ENCODE data around the gene LRP1.

Gene LRP1

DNA sequence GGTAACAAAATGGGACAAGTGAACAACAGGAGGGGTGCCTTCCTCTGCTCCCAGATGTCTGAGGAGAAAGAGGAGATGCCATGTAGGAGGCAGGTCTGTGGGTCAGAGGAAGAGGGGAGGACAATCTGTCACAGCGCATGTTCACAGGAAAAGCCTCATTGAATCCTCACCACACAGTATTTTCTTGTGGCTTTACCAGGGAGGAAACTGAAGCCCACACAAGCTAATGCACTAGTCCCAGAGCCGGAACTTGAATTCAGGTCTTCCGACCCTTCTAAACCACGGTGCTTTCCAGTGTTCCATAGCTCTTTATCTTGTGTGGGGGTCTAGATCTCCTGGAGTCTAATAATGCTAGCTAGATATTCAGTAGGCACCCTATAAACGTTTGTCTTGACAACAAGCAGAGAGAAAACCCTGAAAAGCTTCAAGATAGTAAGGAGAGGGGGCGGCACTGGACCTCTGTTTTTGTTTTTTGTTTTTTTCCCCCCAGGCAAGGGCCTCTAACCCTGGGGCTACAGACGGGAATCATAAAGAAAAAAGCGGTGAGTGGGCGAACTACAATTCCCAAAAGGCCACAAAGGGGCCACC, 100.9 kb downstream of the LRP1 start:
- DNase-seq: no peak

DNA sequence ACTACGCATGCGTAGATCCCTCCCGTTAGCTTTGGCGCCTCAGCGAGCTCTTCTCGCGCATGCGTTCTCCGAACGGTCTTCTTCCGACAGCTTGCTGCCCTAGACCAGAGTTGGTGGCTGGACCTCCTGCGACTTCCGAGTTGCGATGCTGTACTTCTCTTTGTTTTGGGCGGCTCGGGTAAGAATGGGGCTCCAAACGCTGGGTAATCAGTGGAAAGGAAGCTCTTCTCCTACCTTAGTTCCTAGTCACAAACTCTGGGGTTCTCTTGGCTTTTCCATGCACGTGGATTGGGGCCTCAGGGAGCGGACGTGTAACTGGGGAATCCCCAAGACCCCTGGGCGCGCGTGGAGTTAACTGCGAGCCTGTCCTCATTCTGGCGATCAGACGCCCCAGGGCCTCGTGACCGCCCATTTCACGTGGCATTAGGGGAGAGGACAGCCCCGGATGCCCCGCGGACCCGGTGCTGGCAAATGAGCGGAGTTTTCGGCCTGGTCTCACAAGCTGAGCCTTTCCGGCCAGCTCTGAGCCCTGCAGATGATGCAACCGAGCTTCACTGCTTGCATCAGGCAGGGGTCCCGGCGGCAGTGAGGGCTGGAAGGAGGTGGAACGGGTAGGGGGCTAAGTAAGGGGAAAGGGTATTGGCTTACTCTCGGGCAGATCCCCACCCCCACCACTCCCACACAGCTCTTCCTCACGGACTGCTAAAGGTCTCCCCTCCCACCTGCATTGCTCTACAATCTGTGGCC, 101.5 kb downstream of the LRP1 start, which contains the start of gene SHMT2:
Gene SHMT2 (plus strand): TSS at position 78 of the 747 bp plus-strand sequence. CDS start 68 bp downstream, at position 146.
- peak; percentile 94 for DNase-seq

DNA sequence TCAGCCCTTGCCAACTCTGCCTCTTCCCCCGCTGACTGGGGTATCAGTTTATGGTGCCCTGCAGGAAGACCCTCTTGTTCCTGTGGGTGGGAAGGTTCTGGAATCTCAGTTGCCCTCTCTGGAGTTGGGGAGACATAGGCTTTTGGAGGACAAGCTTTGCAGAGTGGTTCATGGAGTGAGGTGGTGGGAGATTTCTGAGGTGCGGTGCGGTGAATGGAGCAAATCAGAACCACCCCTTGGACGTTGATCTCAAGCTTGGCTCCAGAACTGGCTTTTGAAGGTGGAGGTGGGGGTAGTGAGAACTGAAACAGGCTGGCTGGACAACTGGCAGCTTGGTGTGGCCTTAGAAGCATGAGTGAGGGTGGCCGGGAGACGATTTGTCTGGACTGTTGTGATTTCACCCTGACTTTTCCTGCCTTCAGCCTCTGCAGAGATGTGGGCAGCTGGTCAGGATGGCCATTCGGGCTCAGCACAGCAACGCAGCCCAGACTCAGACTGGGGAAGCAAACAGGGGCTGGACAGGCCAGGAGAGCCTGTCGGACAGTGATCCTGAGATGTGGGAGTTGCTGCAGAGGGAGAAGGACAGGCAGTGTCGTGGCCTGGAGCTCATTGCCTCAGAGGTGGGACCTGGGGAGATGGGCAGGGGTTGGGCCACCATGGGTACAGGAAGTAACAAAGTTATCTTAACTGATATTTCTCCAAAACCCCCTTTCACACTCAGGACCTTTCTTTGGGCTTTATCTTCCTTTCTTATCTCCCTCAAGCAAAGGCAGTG, 102.3 kb downstream of the LRP1 start:
- no peak for DNase-seq

GRCh38 chr12:57231276-57232021, 103.2 kb downstream of the LRP1 start:
- no peak for DNase-seq

- DNase-seq: no peak
Observed at GRCh38 chr12:57232156-57232756, 104.0 kb downstream of the LRP1 start.

GRCh38 chr12:57233357-57234232, 105.3 kb downstream of the LRP1 start:
- no peak for DNase-seq

GRCh38 chr12:57234233-57234570, 105.9 kb downstream of the LRP1 start:
- no peak for DNase-seq

- DNase-seq: peak; percentile 73
Observed at GRCh38 chr12:57234571-57235016, 106.3 kb downstream of the LRP1 start.

DNA sequence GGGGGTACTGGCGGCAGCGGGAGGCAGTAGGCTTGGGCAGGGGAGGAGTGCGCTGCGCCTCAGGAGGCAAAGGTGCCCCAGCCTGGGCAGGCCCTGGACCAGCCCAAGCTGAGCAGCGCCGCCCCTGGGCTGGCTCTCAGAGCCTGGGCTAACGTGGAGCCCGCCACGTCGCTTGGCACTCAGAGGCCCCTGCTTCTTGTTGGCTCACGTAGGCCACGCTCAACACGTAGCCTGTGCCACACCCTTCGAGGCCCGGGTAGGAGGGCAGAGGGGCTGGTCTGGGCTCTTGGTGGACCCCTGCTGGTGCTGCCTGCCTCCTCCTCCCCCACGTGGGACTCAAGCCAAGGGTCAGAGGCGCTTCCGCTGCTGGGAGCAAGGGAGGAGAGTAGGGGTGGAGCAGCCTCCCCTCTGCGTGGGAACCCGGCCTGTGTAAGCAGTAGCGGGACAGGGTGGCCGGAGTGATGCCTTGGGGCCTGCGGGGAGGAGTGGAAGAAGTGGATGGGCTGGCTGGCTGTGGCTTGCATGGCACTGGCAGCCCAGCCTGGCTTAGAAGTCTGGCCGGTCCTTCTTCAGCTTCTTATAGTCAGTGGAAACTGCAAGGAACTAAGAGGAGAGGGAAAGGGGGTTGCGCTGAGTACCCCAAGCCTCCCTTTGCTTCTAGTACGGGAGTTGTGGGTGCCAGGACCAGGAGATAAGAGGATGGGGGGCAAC, 106.9 kb downstream of the LRP1 start:
- DNase-seq: peak; percentile 73

- no peak for DNase-seq
Observed at GRCh38 chr12:57235728-57236131, 107.4 kb downstream of the LRP1 start.

- no peak for DNase-seq
Observed at GRCh38 chr12:57236201-57236924, 108.1 kb downstream of the LRP1 start.

DNA sequence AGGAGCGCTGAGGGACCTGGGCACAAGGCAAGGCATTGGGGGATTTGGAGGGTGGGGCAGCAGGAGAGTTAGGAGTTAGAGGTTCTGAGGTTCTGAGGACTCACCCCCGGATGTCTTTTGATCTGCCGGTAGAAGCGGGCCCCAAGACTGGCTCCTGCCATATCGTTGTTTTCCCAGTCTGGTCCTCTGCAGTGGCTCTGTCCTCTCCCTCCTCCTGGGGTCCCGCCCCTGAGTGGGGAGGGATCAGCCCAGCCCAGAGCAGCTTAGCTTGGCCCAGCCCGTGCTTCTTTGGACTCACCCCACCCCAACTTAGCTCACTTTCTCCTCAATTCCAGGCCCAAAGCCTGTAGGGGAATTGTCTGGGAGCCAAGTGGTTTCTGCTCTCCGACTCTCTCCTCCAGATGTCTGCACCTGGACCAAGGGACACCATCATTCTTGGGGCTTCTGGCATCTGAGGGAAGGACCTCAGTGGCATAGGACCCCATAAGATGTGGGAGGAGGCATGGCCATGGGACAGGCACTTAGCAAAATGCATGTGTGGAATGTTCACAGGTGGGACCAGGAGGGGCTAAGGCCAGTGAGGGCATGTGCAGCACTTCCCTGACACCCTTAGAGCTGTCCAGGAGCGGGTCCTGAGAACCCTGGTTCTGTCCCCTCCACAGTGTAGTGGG, 108.8 kb downstream of the LRP1 start:
- DNase-seq: no peak

DNA sequence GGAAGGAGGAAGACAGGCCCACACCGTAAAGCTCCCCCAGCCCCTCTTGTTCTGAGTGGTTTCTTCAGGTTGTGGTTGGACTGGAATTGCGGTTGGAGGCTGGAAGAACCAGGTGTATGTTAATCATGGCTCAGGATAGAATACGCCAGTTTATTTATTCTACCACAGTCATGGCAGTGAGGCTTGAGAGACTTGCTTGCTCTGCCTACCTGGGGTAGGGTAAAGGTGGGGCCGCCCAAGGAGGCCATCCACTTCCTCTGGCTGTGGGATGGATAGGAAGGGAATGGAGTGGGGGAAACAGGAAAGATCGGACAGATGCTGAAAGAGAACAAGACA, 109.3 kb downstream of the LRP1 start:
- DNase-seq: no peak

GRCh38 chr12:57237932-57238853, 109.9 kb downstream of the LRP1 start:
- DNase-seq: peak; percentile 58

DNA sequence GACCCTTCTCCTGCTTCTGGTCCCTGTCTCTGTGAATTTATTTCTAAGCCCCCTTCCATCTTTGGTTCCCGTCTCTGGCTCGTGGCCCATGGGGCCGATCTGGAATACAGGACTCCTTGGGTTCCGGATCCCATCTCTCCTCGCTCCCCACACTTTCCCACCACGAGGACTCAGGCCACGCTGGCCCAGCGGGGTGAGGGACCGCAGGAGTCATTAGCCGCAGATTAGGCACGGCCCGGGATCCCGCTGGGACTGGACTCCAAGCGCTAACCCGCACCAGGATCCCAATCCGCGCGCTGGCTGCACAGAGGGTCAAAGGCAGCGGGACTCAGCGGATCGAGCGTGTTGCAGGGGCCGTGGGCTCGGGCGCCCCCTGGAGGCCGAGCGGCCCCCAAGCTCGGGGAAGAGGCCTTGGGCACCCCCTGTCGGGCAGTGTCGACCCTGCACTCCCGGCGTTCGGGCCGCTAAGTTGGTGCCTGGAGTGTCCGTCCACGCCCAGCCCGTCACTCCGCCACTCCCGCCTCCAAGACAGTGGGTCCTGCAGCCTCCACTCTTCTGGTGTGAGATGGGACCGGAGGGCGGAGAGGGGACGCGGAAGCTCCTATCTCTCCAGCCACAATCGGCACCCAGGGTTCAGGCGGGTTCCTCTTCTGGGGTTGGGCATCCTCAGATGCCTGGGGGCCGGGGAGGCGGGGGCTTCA, 110.7 kb downstream of the LRP1 start:
- peak; percentile 86 for DNase-seq

DNA sequence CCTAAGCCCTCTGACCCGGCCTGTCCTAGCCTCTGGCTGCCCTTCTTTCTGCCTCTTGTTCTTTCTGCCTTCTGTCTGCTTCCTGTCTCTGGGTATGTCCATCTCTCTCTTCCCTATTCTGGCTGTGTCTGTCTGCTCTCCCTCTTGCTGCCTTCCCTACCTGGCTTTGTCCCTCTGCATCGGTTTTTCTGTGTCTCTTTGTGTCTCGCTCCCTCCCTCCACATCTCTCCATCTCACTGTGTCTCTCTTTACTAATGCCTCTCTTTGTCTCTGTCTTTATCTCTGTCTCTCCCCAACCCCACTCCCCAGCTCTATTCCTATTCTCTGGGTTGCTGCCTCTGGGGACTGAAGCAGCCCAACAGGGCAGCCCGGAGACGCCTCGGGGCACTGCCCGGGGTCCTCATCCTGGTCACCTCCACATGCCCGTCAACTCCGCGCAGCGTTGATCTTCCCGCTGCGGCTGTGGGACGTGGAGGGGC, 111.3 kb downstream of the LRP1 start:
- no peak for DNase-seq

DNA sequence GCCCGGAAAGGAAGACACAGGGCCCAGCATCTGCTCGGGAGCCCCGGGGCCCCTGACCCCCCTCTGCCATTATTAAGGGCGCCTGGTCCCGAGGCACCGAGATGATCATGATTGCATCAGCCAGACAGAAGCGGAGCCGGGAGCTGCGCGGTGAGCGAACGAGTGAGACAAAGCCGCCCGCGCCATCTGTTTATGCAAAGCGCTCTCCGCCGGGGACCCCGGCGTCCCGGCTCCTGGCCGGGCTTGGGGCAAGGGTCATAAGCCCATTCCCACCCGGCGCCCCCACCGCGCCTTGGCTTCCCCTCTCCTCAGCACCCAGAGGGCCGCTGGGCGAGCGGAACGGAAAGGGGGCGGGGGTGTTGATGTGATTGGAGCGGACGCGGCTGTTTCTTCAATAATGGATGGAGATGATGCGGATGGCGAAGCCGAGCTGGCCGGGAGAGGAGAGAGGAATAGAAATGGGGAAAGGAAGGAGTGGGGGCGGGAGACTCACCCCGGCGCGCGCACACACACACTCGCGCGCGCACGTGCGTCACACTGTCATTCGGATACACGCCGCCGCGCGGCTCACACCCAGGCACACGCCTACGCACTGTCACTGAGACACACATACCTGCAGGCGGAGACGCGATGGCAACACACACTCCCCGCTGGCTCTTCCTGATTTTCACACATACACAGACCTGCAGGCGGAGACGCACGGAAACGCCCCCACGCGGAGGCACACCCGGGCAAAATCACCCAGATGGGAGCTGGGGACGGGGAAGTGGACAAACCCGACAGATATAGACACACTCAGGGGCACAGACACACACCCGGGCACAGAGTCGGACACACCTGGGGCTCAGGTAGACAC, 112.0 kb downstream of the LRP1 start:
- DNase-seq: peak; percentile 46

All from NCI-H1436 (cell line).